HepG2 (cell line): ENCODE data around the gene TADA1. TPM values are rescaled to one million over a fixed set of nuclear protein-coding genes. Genes with fewer than 3 reads are reported as not detected.
"Not testable (repeated sequence)": the region's sequence is repeated elsewhere in the genome, so short reads cannot be mapped to it uniquely, and the experiment has no call there.

Source experiments
- ATAC-seq: fragments of 200-7000 bp; cut with Tn5 transposase; 3 replicates; pipeline ENCODE4 v1.9.1; 2020; ENCODE audit warnings: mild to moderate bottlenecking, moderate library complexity
- BruUV-seq: library from RNA; stranded (reverse); fragments of 400-500 nt; replicated peaks from 2 replicates; lab custom pipeline; 2021; lab: Mats Ljungman, UMichigan
- CTCF ChIA-PET: fragments of 300-600 bp; formaldehyde crosslinking; extraction: SDS; loops from one replicate; lab custom pipeline; 2021; ENCODE audit warnings: low total read pairs, inconsistent platforms, low intra/inter-chr PET ratio; lab: Yijun Ruan, JAX
- POLR2A ChIA-PET: fragments of 350-600 bp; sonication (Branson Sonifier 250); formaldehyde crosslinking; loops from one replicate; lab custom pipeline; 2020; ENCODE audit warnings: antibody characterized with exemption, inconsistent platforms; lab: Yijun Ruan, JAX
- DNase-seq: peaks from one replicate; pipeline ENCODE4 v3.0.0-alpha.2; 2015; ENCODE audit warnings: low spot score
- FAIRE-seq: peaks from 3 replicates; lab custom pipeline; 2011; peaks lifted over from hg19 to GRCh38; lab: Jason Lieb, UNC
- H2AFZ ChIP-seq: one replicate; pipeline ENCODE4 v1.6.1; 2011; ENCODE audit warnings: low read length, inconsistent platforms
- H3K27ac ChIP-seq: fragments of 300-600 bp; 3 replicates; pipeline ENCODE4 v1.8.0; 2011; ENCODE audit warnings: mixed run types, mild to moderate bottlenecking, mixed read lengths, low read length, inconsistent platforms; ENCODE audit not compliant: insufficient read depth; ENCODE audit errors: extremely low read length
- H3K27me3 ChIP-seq, 2 experiments: fragments of 200-600 bp in 1 of 2; 2 replicates in 1 of 2; 3 replicates in 1 of 2; pipeline versions ENCODE4 v1.6.0 to v1.8.0; 2011; ENCODE audit warnings: low read length in 2 of 2, mild to moderate bottlenecking in 2 of 2, moderate library complexity in 2 of 2, inconsistent platforms in 1 of 2; ENCODE audit not compliant: insufficient read depth in 2 of 2, control insufficient read depth in 1 of 2
- H3K36me3 ChIP-seq, 2 experiments: fragments of 200-600 bp in 1 of 2; replicated peaks in 1 of 2; 2 replicates in 1 of 2; 3 replicates in 1 of 2; pipeline versions ENCODE4 v1.5.1 to v1.8.0; 2011; ENCODE audit warnings: low read length in 2 of 2, inconsistent platforms in 1 of 2; ENCODE audit not compliant: insufficient read depth in 2 of 2, control insufficient read depth in 1 of 2
- H3K4me1 ChIP-seq: 2 replicates; pipeline ENCODE4 v1.5.1; 2012; ENCODE audit warnings: low read length, inconsistent platforms; ENCODE audit not compliant: insufficient read depth
- H3K4me2 ChIP-seq: 2 replicates; pipeline ENCODE4 v1.6.0; 2011; ENCODE audit warnings: low read depth, low read length, inconsistent platforms
- H3K4me3 ChIP-seq, 3 experiments: fragments of 200-600 bp in 1 of 3; sonication (generic), shearing (Covaris generic) in 1 of 3; replicated peaks in 1 of 3; 2 replicates each; pipeline ENCODE4 v1.5.1; 2011 to 2016; ENCODE audit warnings: low read length in 3 of 3, inconsistent platforms in 2 of 3, low read depth in 2 of 3, mild to moderate bottlenecking in 2 of 3, control low read depth in 1 of 3, mixed read lengths in 1 of 3; ENCODE audit not compliant: insufficient read depth in 1 of 3
- H3K79me2 ChIP-seq: one replicate; pipeline ENCODE4 v1.6.1; 2011; ENCODE audit warnings: low read length, inconsistent platforms; ENCODE audit not compliant: insufficient read depth
- H3K9ac ChIP-seq: 2 replicates; pipeline ENCODE4 v1.6.0; 2011; ENCODE audit warnings: mild to moderate bottlenecking, low read depth, low read length, inconsistent platforms; ENCODE audit not compliant: insufficient read depth
- H3K9me3 ChIP-seq: 2 replicates; pipeline ENCODE4 v1.5.1; 2012; ENCODE audit warnings: mild to moderate bottlenecking, low read length
- H4K20me1 ChIP-seq: 2 replicates; pipeline ENCODE4 v1.6.0; 2011; ENCODE audit warnings: inconsistent platforms, mild to moderate bottlenecking, low read length, moderate library complexity; ENCODE audit not compliant: insufficient read depth
- BHLHE40 ChIP-seq: IDR thresholded peaks from 2 replicates; pipeline ENCODE4 v1.6.1; 2011; ENCODE audit warnings: low read length, improper control_type of control experiment
- LCORL ChIP-seq, 2 experiments: fragments of 450-650 bp in 1 of 2; sonication (generic) in 1 of 2; formaldehyde crosslinking in 1 of 2; IDR thresholded peaks; 2 replicates each; pipeline versions ENCODE4 v1.5.0 to v1.6.1; 2017 to 2020; ENCODE audit warnings: antibody characterized with exemption in 1 of 2, missing genetic modification reagents in 1 of 2
- MAFF ChIP-seq: IDR thresholded peaks from 2 replicates; pipeline ENCODE4 v1.6.1; 2011; ENCODE audit warnings: low read depth, low read length, improper control_type of control experiment
- MAFK ChIP-seq, 2 experiments: IDR thresholded peaks in 1 of 2; conservative IDR thresholded peaks in 1 of 2; 2 replicates each; pipeline ENCODE4 v1.6.1; 2011; ENCODE audit warnings: improper control_type of control experiment in 2 of 2, low read length in 2 of 2
- WGBS: methylation state at CpG from one replicate; pipeline ENCODE4 v1.1.6; 2017; ENCODE audit warnings: low lambda C conversion rate; 5-methylcytosine and 5-hydroxymethylcytosine counted together
- in situ Hi-C: cut with HindIII; loops from 2 replicates; pipeline ENCODE4 v1.10.0; 2017; ENCODE audit warnings: low pct_unique_long_range_greater_than_20kb; ENCODE audit not compliant: extremely low pct_ligation_motif_present
- intact Hi-C: fragments of 100-400 bp; cut with micrococcal nuclease; formaldehyde crosslinking; loops from one replicate; pipeline ENCODE4 v1.10.0; 2022; ENCODE audit not compliant: unreplicated experiment
- polyA plus RNA-seq, 8 experiments: library from polyadenylated mRNA; depleted of rRNA in 3 of 8; stranded (reverse) in 7 of 8; unstranded in 1 of 8; fragments of >200 nt; fragmentation: Illumina TruSeq in 4 of 8; extraction: Trizol in 4 of 8; gene quantifications; 2 replicates each; pipeline versions ENCODE4 v1.2.1 to v1.2.3, GENCODE V29; 2011 to 2016; ENCODE audit warnings: low read depth in 4 of 8, missing spikeins in 1 of 8, mixed read lengths in 1 of 8; ENCODE audit not compliant: insufficient read depth in 1 of 8
- total RNA-seq, 5 experiments: library from RNA; depleted of rRNA; stranded (reverse); fragments of >200 nt; fragmentation: Illumina TruSeq; extraction: Trizol; gene quantifications; 2 replicates each; pipeline ENCODE4 v1.2.3, GENCODE V29; 2016; ENCODE audit warnings: low read depth in 1 of 5

TADA1 gene
- total and polyA plus RNA-seq, 2 of the 13 experiments (the other 11 are each of a cell fraction or from before 2014, with no cell fraction given) = 28.3 to 29.1 TPM

DNA sequence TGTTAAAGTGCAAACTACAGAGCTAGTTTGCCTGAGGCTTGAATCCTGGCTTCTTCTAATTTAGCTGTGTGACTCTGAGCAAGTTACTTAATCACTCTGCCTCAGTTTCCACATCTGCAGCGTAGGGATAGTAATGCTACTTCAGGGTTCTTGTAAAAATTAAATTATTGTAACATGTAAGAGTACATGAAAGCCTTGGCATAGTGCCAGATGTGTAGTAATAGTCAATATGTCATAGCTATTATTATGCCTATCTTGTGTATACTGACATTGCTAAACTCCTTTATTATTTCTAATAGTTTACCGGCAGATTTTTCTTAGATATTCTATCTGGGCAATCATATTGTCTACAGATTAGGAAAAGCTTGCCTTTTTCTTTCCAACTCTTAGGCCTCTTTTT is 6.8 kb upstream of the TADA1 start:
- in situ Hi-C loops = loop anchor here (10.0 kb wide), 1 partner anchor 562 kb away; no protein-coding TSS in a partner anchor
- POLR2A ChIA-PET = no interaction called here
- CTCF ChIA-PET = no interaction called here
- no TSS peak for BruUV-seq
- WGBS = 21% methylated on average over 2 of the region's 2 CpGs
- FAIRE-seq = no peak
- H3K4me3 ChIP-seq = no peak overlapping the region
- no peak overlapping the region for H3K27ac ChIP-seq
- no peak for DNase-seq
- no peaks in the 10 kb centered on the region for H3K9me3 ChIP-seq
- H3K4me1 ChIP-seq = no peaks in the 10 kb centered on the region
- no peak for ATAC-seq
- H3K27me3 ChIP-seq = peaks cover 0 to 14% of the 10 kb centered on the region in 2 experiments; a peak in 3 of 5 replicates
- no peak overlapping the region for H2AFZ ChIP-seq
- no peak overlapping the region for H3K9ac ChIP-seq
- H3K36me3 ChIP-seq = no peaks in the 10 kb centered on the region
- no peak overlapping the region for H3K4me2 ChIP-seq
- no peaks in the 10 kb centered on the region for H4K20me1 ChIP-seq
- peak; percentile 31; the same call in 1 of the 2 replicates for TF ChIP-seq LCORL (IDR thresholded peaks at IDR 0.05)
- no peak for TF ChIP-seq LCORL (CRISPR knock-in tag; IDR thresholded peaks at IDR 0.05)
- no peak for TF ChIP-seq BHLHE40
- H3K79me2 ChIP-seq = no peaks in the 10 kb centered on the region
- intact Hi-C loops = no loop called here

GRCh38 chr1:166878173-166878917 is 2.3 kb upstream of the TADA1 start:
- H4K20me1 ChIP-seq, ATAC-seq, CTCF ChIA-PET, in situ Hi-C loops, H3K4me3 ChIP-seq, H3K4me2 ChIP-seq, POLR2A ChIA-PET, H3K9me3 ChIP-seq, FAIRE-seq, H3K36me3 ChIP-seq, intact Hi-C loops, H3K27me3 ChIP-seq, DNase-seq, BruUV-seq, H2AFZ ChIP-seq, H3K9ac ChIP-seq, H3K27ac ChIP-seq: not testable (repeated sequence)
- H3K79me2 ChIP-seq = peaks cover 21% of the 10 kb centered on the region
- WGBS = 84% methylated on average over 17 of the region's 21 CpGs
- TF ChIP-seq MAFK (conservative IDR thresholded peaks at IDR 0.05 in 1 of 2, IDR thresholded peaks at IDR 0.05 in 1 of 2; ENCODE audit: low read length in 2 of 2) (peak in 1 of 2 experiments; percentile 25; a peak in 2 of 4 replicates), MAFF (0 out of 2 replicates have a peak, but pooled peaks have one; percentile 23)
- H3K4me1 ChIP-seq = peaks cover 34% of the 10 kb centered on the region
